H9 (cell line): Measurements from ENCODE around the gene ALPI. TPM values are rescaled to one million over a fixed set of nuclear protein-coding genes. Genes with fewer than 3 reads are reported as not detected.

ENCODE experiments used
- DNase-seq: peaks from one replicate; pipeline ENCODE4 v3.0.0-alpha.2; 2017
- H2AFZ ChIP-seq: one replicate; pipeline ENCODE4 v1.6.1; 2013; ENCODE audit warnings: mild to moderate bottlenecking, low read length, control low read depth, moderate library complexity
- H2AK5ac ChIP-seq: 2 replicates; pipeline ENCODE4 v1.6.1; 2013; ENCODE audit warnings: low read length, control low read depth, mixed read lengths; ENCODE audit not compliant: insufficient read length
- H2BK120ac ChIP-seq: one replicate; pipeline ENCODE4 v1.6.1; 2013; ENCODE audit warnings: low read depth, mild to moderate bottlenecking, low read length, control low read depth, inconsistent platforms; ENCODE audit not compliant: poor library complexity, severe bottlenecking
- H2BK12ac ChIP-seq: 2 replicates; pipeline ENCODE4 v1.6.1; 2013; ENCODE audit warnings: low read length, control low read depth, mixed read lengths, low read depth; ENCODE audit not compliant: insufficient read length
- H2BK15ac ChIP-seq: 2 replicates; pipeline ENCODE4 v1.6.1; 2013; ENCODE audit warnings: low read depth, low read length, control low read depth
- H2BK20ac ChIP-seq: one replicate; pipeline ENCODE4 v1.6.1; 2013; ENCODE audit warnings: low read depth, mild to moderate bottlenecking, low read length, control low read depth, inconsistent platforms; ENCODE audit not compliant: poor library complexity, severe bottlenecking
- H2BK5ac ChIP-seq: 2 replicates; pipeline ENCODE4 v1.6.1; 2013; ENCODE audit warnings: low read length, control low read depth, mixed read lengths; ENCODE audit not compliant: insufficient read length
- H3K14ac ChIP-seq: 2 replicates; pipeline ENCODE4 v1.6.1; 2013; ENCODE audit warnings: low read length, control low read depth; ENCODE audit not compliant: insufficient read depth
- H3K18ac ChIP-seq: 2 replicates; pipeline ENCODE4 v1.6.1; 2013; ENCODE audit warnings: low read depth, mild to moderate bottlenecking, mixed read lengths, low read length, control low read depth; ENCODE audit not compliant: insufficient read length
- H3K23ac ChIP-seq: 2 replicates; pipeline ENCODE4 v1.6.1; 2013; ENCODE audit warnings: low read length, control low read depth, mixed read lengths, low read depth; ENCODE audit not compliant: insufficient read length
- H3K23me2 ChIP-seq: 2 replicates; pipeline ENCODE4 v1.6.1; 2013; ENCODE audit warnings: low read depth, mild to moderate bottlenecking, mixed read lengths, low read length, control low read depth; ENCODE audit not compliant: insufficient read length, poor library complexity, severe bottlenecking
- H3K27ac ChIP-seq: 2 replicates; pipeline ENCODE4 v1.5.1; 2013; ENCODE audit warnings: low read length, control low read depth, mixed read lengths, low read depth; ENCODE audit not compliant: insufficient read length
- H3K27me3 ChIP-seq: 2 replicates; pipeline ENCODE4 v1.6.1; 2013; ENCODE audit warnings: low read length, control low read depth, inconsistent platforms; ENCODE audit not compliant: insufficient read depth
- H3K4ac ChIP-seq: 2 replicates; pipeline ENCODE4 v1.6.1; 2013; ENCODE audit warnings: low read depth, mild to moderate bottlenecking, control low read depth, inconsistent platforms, low read length, moderate library complexity
- H3K4me1 ChIP-seq: 2 replicates; pipeline ENCODE4 v1.6.1; 2013; ENCODE audit warnings: low read length, control low read depth, inconsistent platforms; ENCODE audit not compliant: insufficient read depth
- H3K4me2 ChIP-seq: 2 replicates; pipeline ENCODE4 v1.6.1; 2013; ENCODE audit warnings: low read length, control low read depth, mixed read lengths; ENCODE audit not compliant: insufficient read length, insufficient read depth
- H3K56ac ChIP-seq: 2 replicates; pipeline ENCODE4 v1.6.1; 2013; ENCODE audit warnings: low read depth, mild to moderate bottlenecking, mixed read lengths, low read length, control low read depth; ENCODE audit not compliant: insufficient read length
- H3K79me1 ChIP-seq: 2 replicates; pipeline ENCODE4 v1.6.1; 2013; ENCODE audit warnings: low read depth, mild to moderate bottlenecking, moderate library complexity, low read length, control low read depth, inconsistent platforms; ENCODE audit not compliant: insufficient read depth, poor library complexity, severe bottlenecking
- H3K79me2 ChIP-seq: 2 replicates; pipeline ENCODE4 v1.6.1; 2013; ENCODE audit warnings: low read length, control low read depth, inconsistent platforms; ENCODE audit not compliant: insufficient read depth
- H3K9ac ChIP-seq: 2 replicates; pipeline ENCODE4 v1.6.1; 2013; ENCODE audit warnings: low read length, control low read depth, mixed read lengths; ENCODE audit not compliant: insufficient read length; ENCODE audit errors: extremely low read depth
- H3K9me3 ChIP-seq: one replicate; pipeline ENCODE4 v1.6.1; 2013; ENCODE audit warnings: low read depth, low read length, inconsistent platforms; ENCODE audit not compliant: control insufficient read depth
- H3T11ph ChIP-seq: one replicate; pipeline ENCODE4 v1.6.1; 2013; ENCODE audit warnings: mild to moderate bottlenecking, low read length, control low read depth, inconsistent platforms
- H4K20me1 ChIP-seq: one replicate; pipeline ENCODE4 v1.6.1; 2013; ENCODE audit not compliant: control insufficient read depth, insufficient read length, insufficient read depth
- H4K5ac ChIP-seq: 2 replicates; pipeline ENCODE4 v1.6.1; 2013; ENCODE audit warnings: low read depth, mild to moderate bottlenecking, mixed read lengths, low read length, control low read depth; ENCODE audit not compliant: insufficient read length
- H4K8ac ChIP-seq: replicated peaks from 2 replicates; pipeline ENCODE4 v1.6.1; 2013; ENCODE audit warnings: low read length, control low read depth, mixed read lengths, low read depth; ENCODE audit not compliant: insufficient read length
- H4K91ac ChIP-seq: 2 replicates; pipeline ENCODE4 v1.6.1; 2013; ENCODE audit warnings: low read depth, mild to moderate bottlenecking, moderate library complexity, mixed read lengths, low read length, control low read depth; ENCODE audit not compliant: insufficient read length
- H3K27ac Mint-ChIP-seq, 3 experiments: 2 replicates in 2 of 3; 3 replicates in 1 of 3; pipeline ENCODE4 v1.8.0; 2020 to 2021; ENCODE audit warnings: mixed read lengths in 3 of 3, mild to moderate bottlenecking in 1 of 3, moderate library complexity in 1 of 3
- H3K27me3 Mint-ChIP-seq: 2 replicates; pipeline ENCODE4 v1.8.0; 2021; ENCODE audit warnings: low read depth, mild to moderate bottlenecking, moderate library complexity, mixed read lengths
- H3K36me3 Mint-ChIP-seq, 3 experiments: 2 replicates in 2 of 3; 3 replicates in 1 of 3; pipeline ENCODE4 v1.8.0; 2020 to 2021; ENCODE audit warnings: low read depth in 3 of 3, mixed read lengths in 3 of 3; ENCODE audit not compliant: insufficient read depth in 1 of 3
- H3K4me1 Mint-ChIP-seq, 2 experiments: 2 replicates each; pipeline ENCODE4 v1.8.0; 2020; ENCODE audit warnings: mixed read lengths in 2 of 2
- H3K4me3 Mint-ChIP-seq, 2 experiments: 2 replicates in 1 of 2; 3 replicates in 1 of 2; pipeline ENCODE4 v1.8.0; 2020 to 2021; ENCODE audit warnings: mild to moderate bottlenecking in 2 of 2, mixed read lengths in 2 of 2, moderate library complexity in 1 of 2
- H3K9me3 Mint-ChIP-seq, 2 experiments: 2 replicates in 1 of 2; 3 replicates in 1 of 2; pipeline ENCODE4 v1.8.0; 2020; ENCODE audit warnings: mild to moderate bottlenecking in 2 of 2, mixed read lengths in 2 of 2, moderate library complexity in 1 of 2
- CTCF ChIP-seq: fragments of 200-600 bp; sonication (generic); conservative IDR thresholded peaks from 3 replicates; pipeline ENCODE4 v1.8.0; 2021; ENCODE audit warnings: antibody characterized with exemption, mild to moderate bottlenecking
- WGBS: extraction: QIAGEN DNeasy Blood & Tissue Kit; methylation state at CpG from one replicate; pipeline ENCODE4 v1.1.7; 2013; ENCODE audit warnings: missing lambda C conversion rate, low lambda C conversion rate, mixed read lengths; ENCODE audit not compliant: insufficient read length; ENCODE audit errors: extremely low coverage; 5-methylcytosine and 5-hydroxymethylcytosine counted together
- total RNA-seq: library from RNA; stranded (reverse); gene quantifications from 2 replicates; pipeline ENCODE4 v1.2.1, GENCODE V29; 2021

The ALPI gene
- total RNA-seq, 1 experiment from 2014 or later: not detected

GRCh38 chr2:232492236-232492848, 36.4 kb downstream of the ALPI start:
- Histone ChIP-seq H3K23ac (no peak overlapping the region), H2BK120ac (no peak overlapping the region), H3K27ac (no peak overlapping the region), H3K23me2 (no peaks in the 10 kb centered on the region), H2AK5ac (no peak overlapping the region), H3T11ph (no peak overlapping the region), H3K9me3 (no peaks in the 10 kb centered on the region), H4K20me1 (no peaks in the 10 kb centered on the region), H3K4ac (no peak overlapping the region), H3K79me2 (no peaks in the 10 kb centered on the region), H3K14ac (no peak overlapping the region; the same call in 1 of the 2 replicates), H3K27me3 (peaks cover 2% of the 10 kb centered on the region; the same call in 1 of the 2 replicates), H3K56ac (no peak overlapping the region), H4K5ac (no peak overlapping the region), H4K8ac (no peak overlapping the region), H2AFZ (no peak overlapping the region), H2BK5ac (no peak overlapping the region), H3K9ac (no peak overlapping the region), H3K4me1 (peaks cover 2% of the 10 kb centered on the region; the same call in 1 of the 2 replicates), H2BK20ac (no peak overlapping the region), H2BK15ac (no peak overlapping the region), H4K91ac (no peak overlapping the region), H3K4me2 (no peak overlapping the region), H2BK12ac (no peak overlapping the region), H3K18ac (no peak overlapping the region), H3K79me1 (no peaks in the 10 kb centered on the region)
- no peak for TF ChIP-seq CTCF
- no CpG with 5 or more reads among the region's 8 CpGs for WGBS
- Mint-ChIP-seq H3K27ac (no peak overlapping the region), H3K9me3 (no peaks in the 10 kb centered on the region; a peak in 1 of 5 replicates), H3K4me1 (peaks cover 23 to 44% of the 10 kb centered on the region in 2 experiments), H3K4me3 (no peak overlapping the region), H3K27me3 (peaks cover 47% of the 10 kb centered on the region), H3K36me3 (no peaks in the 10 kb centered on the region; a peak in 1 of 7 replicates)
- no peak for DNase-seq
